Right atrium auricular region (tissue), 2 donors: ENCODE data around the gene LOXL4. TPM values are rescaled to one million over a fixed set of nuclear protein-coding genes. Genes with fewer than 3 reads are reported as not detected.

ENCODE experiments used
- DNase-seq: peaks from one replicate; pipeline ENCODE4 v3.0.0-alpha.2; 2019; ENCODE audit warnings: low spot score
- H3K27ac ChIP-seq, 2 donors: fragments of 200-600 bp; sonication (generic); 1 replicate in 1 of 2; 2 replicates in 1 of 2; pipeline ENCODE4 v1.5.1; 2016 to 2019
- H3K27me3 ChIP-seq, 2 donors: fragments of 200-600 bp; sonication (generic); one replicate each; pipeline versions ENCODE4 v1.5.1 to v1.6.0; 2017 to 2019
- H3K36me3 ChIP-seq: fragments of 200-600 bp; sonication (generic); one replicate; pipeline ENCODE4 v1.5.1; 2016
- H3K4me1 ChIP-seq, 2 donors: fragments of 200-600 bp; sonication (generic); one replicate each; pipeline versions ENCODE4 v1.5.1 to v1.6.0; 2017 to 2019
- H3K4me3 ChIP-seq, 2 donors: fragments of 200-600 bp; sonication (generic); 1 replicate in 1 of 2; 2 replicates in 1 of 2; pipeline ENCODE4 v1.5.1; 2017 to 2019; ENCODE audit warnings: mild to moderate bottlenecking in 1 of 2, moderate library complexity in 1 of 2
- H3K9me3 ChIP-seq, 2 donors: fragments of 200-600 bp; sonication (generic); one replicate each; pipeline ENCODE4 v1.5.1; 2019
- total RNA-seq, 2 donors: library from RNA; depleted of rRNA; stranded (reverse); fragments of >200 nt; gene quantifications; one replicate each; pipeline ENCODE4 v1.1.0, GENCODE V29; 2016
- TF ChIP-seq, protein P1 (sequence below), 2 donors: fragments of 200-600 bp; sonication (generic); IDR thresholded peaks; one replicate each; pipeline ENCODE4 v1.5.1; 2019; ENCODE audit warnings: antibody characterized with exemption in 2 of 2

Gene LOXL4
- total RNA-seq, 2 donors from 2014 or later = 1.5 to 1.6 TPM

DNA sequence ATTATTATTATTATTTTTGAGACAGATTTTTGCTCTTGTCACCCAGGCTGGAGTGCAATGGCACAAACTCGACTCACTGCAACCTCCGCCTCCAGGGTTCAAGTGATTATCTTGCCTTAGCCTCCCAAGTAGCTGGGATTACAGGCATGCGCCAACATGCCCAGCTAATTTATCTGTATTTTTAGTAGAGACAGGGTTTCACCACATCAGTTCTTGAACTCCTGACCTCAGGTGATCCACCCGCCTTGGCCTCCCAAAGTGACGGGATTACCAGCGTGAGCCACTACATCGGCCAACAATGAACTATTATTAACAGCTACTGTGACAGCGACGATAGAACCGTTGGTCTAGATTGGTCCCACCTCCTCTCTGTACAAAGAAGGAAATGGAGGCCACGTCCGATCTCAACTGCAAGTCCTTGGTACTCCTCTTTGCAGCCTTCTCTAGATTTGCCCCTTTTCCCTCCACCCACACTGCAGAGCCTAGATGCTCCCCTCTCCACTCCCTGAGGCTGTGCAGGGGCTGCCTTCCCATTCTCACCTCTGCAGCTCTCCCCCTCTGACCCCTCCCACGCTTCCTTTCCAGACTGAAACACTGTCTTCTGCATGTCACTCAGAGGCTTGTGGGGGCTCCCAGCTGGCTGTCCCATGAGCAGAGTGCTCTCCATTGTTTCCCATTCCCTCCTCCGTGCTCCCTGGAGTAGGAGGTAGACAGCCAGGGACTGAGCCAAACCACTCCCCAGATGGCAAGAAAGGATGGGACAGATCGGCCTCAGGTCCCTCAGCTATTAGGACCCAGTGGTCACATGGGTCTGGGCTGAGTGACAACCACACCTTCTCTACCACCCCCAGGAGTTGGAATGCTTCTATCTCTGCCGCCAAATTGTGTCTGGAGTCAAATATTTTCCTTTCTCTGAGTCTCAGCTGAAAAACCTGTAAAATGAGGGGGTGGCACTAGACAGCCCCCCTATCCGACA lies 2.3 kb downstream of the LOXL4 start:
- peaks cover 0 to 44% of the 10 kb centered on the region in 2 donors for H3K4me1 ChIP-seq
- TF ChIP-seq, protein P1, sequence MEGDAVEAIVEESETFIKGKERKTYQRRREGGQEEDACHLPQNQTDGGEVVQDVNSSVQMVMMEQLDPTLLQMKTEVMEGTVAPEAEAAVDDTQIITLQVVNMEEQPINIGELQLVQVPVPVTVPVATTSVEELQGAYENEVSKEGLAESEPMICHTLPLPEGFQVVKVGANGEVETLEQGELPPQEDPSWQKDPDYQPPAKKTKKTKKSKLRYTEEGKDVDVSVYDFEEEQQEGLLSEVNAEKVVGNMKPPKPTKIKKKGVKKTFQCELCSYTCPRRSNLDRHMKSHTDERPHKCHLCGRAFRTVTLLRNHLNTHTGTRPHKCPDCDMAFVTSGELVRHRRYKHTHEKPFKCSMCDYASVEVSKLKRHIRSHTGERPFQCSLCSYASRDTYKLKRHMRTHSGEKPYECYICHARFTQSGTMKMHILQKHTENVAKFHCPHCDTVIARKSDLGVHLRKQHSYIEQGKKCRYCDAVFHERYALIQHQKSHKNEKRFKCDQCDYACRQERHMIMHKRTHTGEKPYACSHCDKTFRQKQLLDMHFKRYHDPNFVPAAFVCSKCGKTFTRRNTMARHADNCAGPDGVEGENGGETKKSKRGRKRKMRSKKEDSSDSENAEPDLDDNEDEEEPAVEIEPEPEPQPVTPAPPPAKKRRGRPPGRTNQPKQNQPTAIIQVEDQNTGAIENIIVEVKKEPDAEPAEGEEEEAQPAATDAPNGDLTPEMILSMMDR (IDR thresholded peaks at IDR 0.05) = no peak
- H3K4me3 ChIP-seq = no peak overlapping the region
- no peaks in the 10 kb centered on the region for H3K27me3 ChIP-seq
- H3K27ac ChIP-seq = peak overlapping the region in 1 of 2 donors; percentile 21
- DNase-seq = peak; percentile 48
- no peaks in the 10 kb centered on the region for H3K9me3 ChIP-seq
- H3K36me3 ChIP-seq = no peaks in the 10 kb centered on the region

- Histone ChIP-seq H3K27me3 (no peaks in the 10 kb centered on the region), H3K4me1 (peaks cover 0 to 33% of the 10 kb centered on the region in 2 donors), H3K4me3 (no peak overlapping the region), H3K9me3 (no peaks in the 10 kb centered on the region), H3K36me3 (no peaks in the 10 kb centered on the region), H3K27ac (no peak overlapping the region)
- TF ChIP-seq, protein P1 (IDR thresholded peaks at IDR 0.05) = no peak
- peak; percentile 57 for DNase-seq
These were observed 3.5 kb downstream of the LOXL4 start for GRCh38 chr10:98264378-98265065.

GRCh38 chr10:98263088-98263487 lies 4.9 kb downstream of the LOXL4 start:
- no peak overlapping the region for H3K4me3 ChIP-seq
- no peak overlapping the region for H3K27ac ChIP-seq
- TF ChIP-seq, protein P1 (IDR thresholded peaks at IDR 0.05) = no peak
- peaks cover 0 to 20% of the 10 kb centered on the region in 2 donors for H3K4me1 ChIP-seq
- no peak for DNase-seq
- no peaks in the 10 kb centered on the region for H3K36me3 ChIP-seq
- H3K9me3 ChIP-seq = no peaks in the 10 kb centered on the region
- H3K27me3 ChIP-seq = no peaks in the 10 kb centered on the region

GRCh38 chr10:98262571-98262970 lies 5.4 kb downstream of the LOXL4 start:
- TF ChIP-seq, protein P1 (IDR thresholded peaks at IDR 0.05) = peak; percentile 25 to 66
- Histone ChIP-seq H3K4me1 (peaks cover 0 to 17% of the 10 kb centered on the region in 2 donors), H3K4me3 (no peak overlapping the region), H3K36me3 (no peaks in the 10 kb centered on the region), H3K9me3 (no peaks in the 10 kb centered on the region), H3K27me3 (no peaks in the 10 kb centered on the region), H3K27ac (no peak overlapping the region)
- peak; percentile 59 for DNase-seq

DNA sequence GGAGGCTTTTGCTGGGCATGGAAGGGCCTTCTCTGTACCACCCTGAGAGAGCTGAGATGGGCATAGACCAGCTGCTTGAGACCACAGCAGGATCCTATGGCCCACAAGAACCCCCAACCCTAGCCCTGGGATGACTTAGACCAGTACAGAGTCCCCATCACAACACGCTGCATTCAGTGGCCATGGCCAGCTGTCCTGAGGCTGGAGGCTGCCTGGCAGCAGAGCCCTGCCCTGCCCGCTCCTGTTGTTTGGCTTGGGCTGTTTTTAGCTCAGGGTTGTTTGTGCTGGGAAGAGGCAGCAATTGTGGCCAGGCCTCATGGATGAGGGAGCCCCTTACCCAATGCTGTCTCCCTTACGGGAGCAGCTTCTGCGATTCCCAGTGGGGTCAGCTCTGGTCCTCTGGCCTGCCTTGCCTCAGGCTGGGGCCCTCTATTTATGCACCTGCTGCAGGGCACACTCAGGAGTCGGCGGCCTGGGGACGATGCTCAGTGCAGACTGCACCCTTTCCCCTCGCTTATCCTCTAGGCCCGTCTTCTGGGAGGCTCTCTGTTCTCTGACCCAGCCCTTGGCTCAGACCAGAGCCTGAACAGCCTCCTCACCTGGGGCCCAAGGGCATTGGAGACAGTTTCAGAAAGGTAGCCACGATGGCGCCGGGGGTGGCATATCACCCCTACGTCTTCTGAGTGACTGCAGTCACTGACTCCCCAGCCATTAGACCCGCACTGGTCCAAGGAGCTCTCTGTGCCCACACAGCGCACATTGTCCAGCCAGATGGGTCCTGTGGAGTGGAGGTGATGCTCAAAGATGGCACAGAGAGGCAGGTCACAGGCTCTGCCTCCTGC lies 6.3 kb downstream of the LOXL4 start:
- no peaks in the 10 kb centered on the region for H3K36me3 ChIP-seq
- no peaks in the 10 kb centered on the region for H3K27me3 ChIP-seq
- H3K4me3 ChIP-seq = no peak overlapping the region
- peak; percentile 42 for DNase-seq
- H3K4me1 ChIP-seq = peaks cover 0 to 11% of the 10 kb centered on the region in 2 donors
- H3K9me3 ChIP-seq = no peaks in the 10 kb centered on the region
- H3K27ac ChIP-seq = no peak overlapping the region
- TF ChIP-seq, protein P1 (IDR thresholded peaks at IDR 0.05) = no peak
